Colonic mucosa (tissue), 4 donors: ENCODE measurements around the gene CHDH. TPM values are rescaled to one million over a fixed set of nuclear protein-coding genes. Genes with fewer than 3 reads are reported as not detected.

ENCODE experiments used
- DNase-seq: peaks from one replicate; pipeline ENCODE4 v3.0.0-alpha.2; 2020
- H3K27ac ChIP-seq: fragments of 200-600 bp; one replicate; pipeline ENCODE4 v1.8.0; 2021
- H3K27me3 ChIP-seq: fragments of 200-600 bp; one replicate; pipeline ENCODE4 v1.8.0; 2021
- H3K36me3 ChIP-seq: fragments of 200-600 bp; one replicate; pipeline ENCODE4 v1.8.0; 2021
- H3K4me1 ChIP-seq: fragments of 200-600 bp; one replicate; pipeline ENCODE4 v1.8.0; 2021; ENCODE audit warnings: mild to moderate bottlenecking
- H3K4me3 ChIP-seq: fragments of 200-600 bp; one replicate; pipeline ENCODE4 v1.8.0; 2021
- H3K9ac ChIP-seq, 2 donors: one replicate each; pipeline ENCODE4 v1.7.0; 2013; ENCODE audit warnings: control low read depth in 2 of 2, low read depth in 2 of 2, low read length in 2 of 2
- H3K9me3 ChIP-seq: fragments of 200-600 bp; one replicate; pipeline ENCODE4 v1.8.0; 2021
- intact Hi-C: fragments of 100-400 bp; cut with DNase I; formaldehyde crosslinking; loops from one replicate; pipeline ENCODE4 v1.14.1; 2022
- total RNA-seq, 2 donors: library from RNA; stranded (reverse); fragmentation: NEBNext Ultra II Directional in 1 of 2; extraction: Animal tissue kit (Norgen Biotek cat#: 25700) in 1 of 2; gene quantifications; one replicate each; pipeline ENCODE4 v1.2.1, GENCODE V29; 2021
- TF ChIP-seq, protein P1 (sequence below): fragments of 200-600 bp; IDR thresholded peaks from one replicate; pipeline ENCODE4 v1.8.0; 2022; ENCODE audit warnings: antibody characterized with exemption, mild to moderate bottlenecking
- donor health status: healthy.
- donor health status: DM: no; HTN: no; CAD: no.
- donor health status: DM: no; HTN: no; CAD: no.

Gene CHDH
- total RNA-seq, 2 donors from 2014 or later = 41.5 to 48.6 TPM

DNA sequence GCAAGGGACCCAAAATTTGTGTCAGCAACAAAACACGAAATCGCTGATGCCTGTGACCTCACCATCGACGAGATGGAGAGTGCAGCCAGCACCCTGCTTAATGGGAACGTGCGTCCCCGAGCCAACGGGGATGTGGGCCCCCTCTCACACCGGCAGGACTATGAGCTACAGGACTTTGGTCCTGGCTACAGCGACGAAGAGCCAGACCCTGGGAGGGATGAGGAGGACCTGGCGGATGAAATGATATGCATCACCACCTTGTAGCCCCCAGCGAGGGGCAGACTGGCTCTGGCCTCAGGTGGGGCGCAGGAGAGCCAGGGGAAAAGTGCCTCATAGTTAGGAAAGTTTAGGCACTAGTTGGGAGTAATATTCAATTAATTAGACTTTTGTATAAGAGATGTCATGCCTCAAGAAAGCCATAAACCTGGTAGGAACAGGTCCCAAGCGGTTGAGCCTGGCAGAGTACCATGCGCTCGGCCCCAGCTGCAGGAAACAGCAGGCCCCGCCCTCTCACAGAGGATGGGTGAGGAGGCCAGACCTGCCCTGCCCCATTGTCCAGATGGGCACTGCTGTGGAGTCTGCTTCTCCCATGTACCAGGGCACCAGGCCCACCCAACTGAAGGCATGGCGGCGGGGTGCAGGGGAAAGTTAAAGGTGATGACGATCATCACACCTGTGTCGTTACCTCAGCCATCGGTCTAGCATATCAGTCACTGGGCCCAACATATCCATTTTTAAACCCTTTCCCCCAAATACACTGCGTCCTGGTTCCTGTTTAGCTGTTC is 34.9 kb downstream of the CHDH start:
- intact Hi-C loops = no loop called here
- no peaks in the 10 kb centered on the region for H3K36me3 ChIP-seq

DNA sequence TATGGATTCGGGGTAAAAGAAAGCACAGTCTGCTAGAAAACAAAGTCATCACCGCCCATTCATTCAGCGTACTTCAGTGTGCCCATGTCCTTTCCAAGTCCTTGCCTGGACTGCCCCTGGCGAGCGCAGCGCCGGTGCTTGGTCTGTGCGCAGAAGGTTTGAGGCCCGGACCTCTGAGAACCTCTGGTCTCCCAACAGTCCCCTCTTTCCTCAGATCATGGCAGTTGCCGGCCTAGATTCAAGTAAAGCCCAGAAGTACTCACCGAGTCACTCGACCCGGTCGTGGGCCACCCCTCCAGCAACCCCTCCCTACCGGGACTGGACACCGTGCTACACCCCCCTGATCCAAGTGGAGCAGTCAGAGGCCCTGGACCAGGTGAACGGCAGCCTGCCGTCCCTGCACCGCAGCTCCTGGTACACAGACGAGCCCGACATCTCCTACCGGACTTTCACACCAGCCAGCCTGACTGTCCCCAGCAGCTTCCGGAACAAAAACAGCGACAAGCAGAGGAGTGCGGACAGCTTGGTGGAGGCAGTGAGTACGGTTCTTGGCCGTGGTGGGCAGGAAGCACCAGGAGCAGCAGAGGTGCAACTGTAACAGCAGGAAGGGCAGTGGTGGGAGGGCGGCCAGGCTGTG is 36.3 kb downstream of the CHDH start:
- no peaks in the 10 kb centered on the region for H3K36me3 ChIP-seq
- no peaks in the 10 kb centered on the region for H3K9me3 ChIP-seq
- intact Hi-C loops = no loop called here
- H3K4me1 ChIP-seq = peaks cover 7% of the 10 kb centered on the region
- no peak overlapping the region for H3K4me3 ChIP-seq
- H3K27ac ChIP-seq = no peak overlapping the region
- H3K9ac ChIP-seq = no peak overlapping the region
- DNase-seq = no peak
- TF ChIP-seq, protein P1, sequence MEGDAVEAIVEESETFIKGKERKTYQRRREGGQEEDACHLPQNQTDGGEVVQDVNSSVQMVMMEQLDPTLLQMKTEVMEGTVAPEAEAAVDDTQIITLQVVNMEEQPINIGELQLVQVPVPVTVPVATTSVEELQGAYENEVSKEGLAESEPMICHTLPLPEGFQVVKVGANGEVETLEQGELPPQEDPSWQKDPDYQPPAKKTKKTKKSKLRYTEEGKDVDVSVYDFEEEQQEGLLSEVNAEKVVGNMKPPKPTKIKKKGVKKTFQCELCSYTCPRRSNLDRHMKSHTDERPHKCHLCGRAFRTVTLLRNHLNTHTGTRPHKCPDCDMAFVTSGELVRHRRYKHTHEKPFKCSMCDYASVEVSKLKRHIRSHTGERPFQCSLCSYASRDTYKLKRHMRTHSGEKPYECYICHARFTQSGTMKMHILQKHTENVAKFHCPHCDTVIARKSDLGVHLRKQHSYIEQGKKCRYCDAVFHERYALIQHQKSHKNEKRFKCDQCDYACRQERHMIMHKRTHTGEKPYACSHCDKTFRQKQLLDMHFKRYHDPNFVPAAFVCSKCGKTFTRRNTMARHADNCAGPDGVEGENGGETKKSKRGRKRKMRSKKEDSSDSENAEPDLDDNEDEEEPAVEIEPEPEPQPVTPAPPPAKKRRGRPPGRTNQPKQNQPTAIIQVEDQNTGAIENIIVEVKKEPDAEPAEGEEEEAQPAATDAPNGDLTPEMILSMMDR = no peak
- no peaks in the 10 kb centered on the region for H3K27me3 ChIP-seq

More for the DNA sequence above, 34.9 kb downstream of the CHDH start:
- Histone ChIP-seq H3K4me3 (no peak overlapping the region), H3K4me1 (peaks cover 7% of the 10 kb centered on the region), H3K27ac (no peak overlapping the region), H3K9ac (no peak overlapping the region), H3K27me3 (no peaks in the 10 kb centered on the region), H3K9me3 (no peaks in the 10 kb centered on the region)
- peak; percentile 42 for DNase-seq
- TF ChIP-seq, protein P1 = no peak

DNA sequence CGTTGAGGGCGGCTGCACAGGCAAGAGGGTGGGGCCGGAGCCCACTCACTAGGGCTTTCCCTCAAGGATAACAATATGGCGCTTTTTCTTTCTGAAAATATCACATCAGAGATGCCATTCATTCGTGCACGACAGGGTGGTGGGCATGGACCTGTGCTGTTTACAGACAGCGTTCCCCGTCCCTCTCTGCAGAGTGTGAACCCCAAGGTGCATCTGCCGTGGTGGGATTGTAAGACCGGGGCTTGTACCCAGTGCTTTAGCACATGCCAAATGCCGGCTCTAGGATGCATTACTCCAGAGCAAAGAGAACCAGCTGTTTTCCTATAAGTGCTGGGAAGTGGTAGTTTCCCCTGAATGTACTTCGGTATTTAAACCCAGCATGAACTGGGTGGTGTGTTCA is 37.0 kb downstream of the CHDH start:
- H3K36me3 ChIP-seq = no peaks in the 10 kb centered on the region

DNA sequence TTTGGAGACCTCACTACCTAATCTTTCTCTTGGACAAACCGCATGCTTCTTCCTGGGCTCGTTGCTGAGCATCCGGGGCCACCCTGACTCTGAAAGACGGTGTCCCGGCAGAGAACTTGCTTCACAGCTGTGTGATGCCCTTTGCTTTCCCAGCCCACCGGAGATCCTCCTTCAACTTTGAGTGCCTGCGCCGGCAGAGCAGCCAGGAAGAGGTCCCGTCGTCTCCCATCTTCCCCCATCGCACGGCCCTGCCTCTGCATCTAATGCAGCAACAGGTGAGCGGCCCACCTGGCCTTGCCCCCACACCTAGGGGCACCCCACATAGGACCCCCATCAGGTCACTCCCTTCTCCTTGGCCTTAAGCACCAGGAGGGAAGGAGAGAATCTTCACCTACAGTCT is 37.7 kb downstream of the CHDH start:
- Histone ChIP-seq H3K4me3 (no peak overlapping the region), H3K36me3 (no peaks in the 10 kb centered on the region), H3K4me1 (peaks cover 7% of the 10 kb centered on the region), H3K9me3 (no peaks in the 10 kb centered on the region), H3K27me3 (no peaks in the 10 kb centered on the region), H3K27ac (no peak overlapping the region), H3K9ac (no peak overlapping the region)
- DNase-seq = no peak
- TF ChIP-seq, protein P1 = no peak
- intact Hi-C loops = no loop called here

More for the DNA sequence above, 37.0 kb downstream of the CHDH start:
- H3K9me3 ChIP-seq = no peaks in the 10 kb centered on the region
- H3K4me3 ChIP-seq = no peak overlapping the region
- DNase-seq = no peak
- peaks cover 7% of the 10 kb centered on the region for H3K4me1 ChIP-seq
- intact Hi-C loops = no loop called here
- no peak overlapping the region for H3K9ac ChIP-seq
- TF ChIP-seq, protein P1 = no peak
- no peak overlapping the region for H3K27ac ChIP-seq
- no peaks in the 10 kb centered on the region for H3K27me3 ChIP-seq

DNA sequence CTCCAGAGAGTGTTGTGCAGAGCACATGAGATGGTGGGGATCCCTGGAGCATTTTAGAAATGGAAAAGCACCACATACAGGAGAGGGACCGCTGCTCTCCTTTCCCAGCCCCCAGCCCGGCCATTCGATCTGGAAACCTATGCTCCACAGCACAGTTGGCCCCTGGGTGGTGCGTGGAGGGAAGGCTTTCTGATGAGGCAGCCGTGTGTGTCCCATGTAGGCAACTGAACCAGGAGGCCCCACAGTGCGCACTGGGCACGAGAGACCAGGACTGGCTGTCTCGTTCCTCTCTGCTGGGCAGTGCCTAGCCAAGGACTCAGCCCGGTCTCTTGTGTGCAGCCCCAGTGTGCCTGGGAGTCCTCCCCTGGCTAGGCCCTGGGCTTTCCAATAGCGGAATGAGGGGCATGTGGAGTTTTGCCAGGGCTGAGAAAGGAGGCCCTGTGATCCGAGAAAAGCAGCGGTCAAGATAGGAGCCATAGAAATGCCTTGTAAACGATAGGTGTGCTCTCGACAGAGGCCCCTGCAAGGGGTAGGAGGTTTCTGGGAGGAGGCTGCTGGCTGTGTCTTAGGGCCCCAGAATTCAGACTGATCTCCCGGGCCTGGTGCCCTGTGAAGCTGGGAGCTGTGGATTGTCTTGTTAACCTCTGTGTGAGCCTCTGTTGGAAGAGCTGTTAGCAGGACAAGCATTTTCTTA is 39.0 kb downstream of the CHDH start:
- Histone ChIP-seq H3K36me3 (no peaks in the 10 kb centered on the region), H3K9me3 (no peaks in the 10 kb centered on the region), H3K9ac (no peak overlapping the region), H3K4me1 (peaks cover 7% of the 10 kb centered on the region), H3K4me3 (no peak overlapping the region), H3K27ac (peak overlapping the region; percentile 19), H3K27me3 (no peaks in the 10 kb centered on the region)
- TF ChIP-seq, protein P1 = no peak
- intact Hi-C loops = no loop called here
- no peak for DNase-seq
